ENCODE data around the gene KANK2.
A peak's percentile ranks its signal among the peaks of the same experiment; 100 is the strongest.

DNA sequence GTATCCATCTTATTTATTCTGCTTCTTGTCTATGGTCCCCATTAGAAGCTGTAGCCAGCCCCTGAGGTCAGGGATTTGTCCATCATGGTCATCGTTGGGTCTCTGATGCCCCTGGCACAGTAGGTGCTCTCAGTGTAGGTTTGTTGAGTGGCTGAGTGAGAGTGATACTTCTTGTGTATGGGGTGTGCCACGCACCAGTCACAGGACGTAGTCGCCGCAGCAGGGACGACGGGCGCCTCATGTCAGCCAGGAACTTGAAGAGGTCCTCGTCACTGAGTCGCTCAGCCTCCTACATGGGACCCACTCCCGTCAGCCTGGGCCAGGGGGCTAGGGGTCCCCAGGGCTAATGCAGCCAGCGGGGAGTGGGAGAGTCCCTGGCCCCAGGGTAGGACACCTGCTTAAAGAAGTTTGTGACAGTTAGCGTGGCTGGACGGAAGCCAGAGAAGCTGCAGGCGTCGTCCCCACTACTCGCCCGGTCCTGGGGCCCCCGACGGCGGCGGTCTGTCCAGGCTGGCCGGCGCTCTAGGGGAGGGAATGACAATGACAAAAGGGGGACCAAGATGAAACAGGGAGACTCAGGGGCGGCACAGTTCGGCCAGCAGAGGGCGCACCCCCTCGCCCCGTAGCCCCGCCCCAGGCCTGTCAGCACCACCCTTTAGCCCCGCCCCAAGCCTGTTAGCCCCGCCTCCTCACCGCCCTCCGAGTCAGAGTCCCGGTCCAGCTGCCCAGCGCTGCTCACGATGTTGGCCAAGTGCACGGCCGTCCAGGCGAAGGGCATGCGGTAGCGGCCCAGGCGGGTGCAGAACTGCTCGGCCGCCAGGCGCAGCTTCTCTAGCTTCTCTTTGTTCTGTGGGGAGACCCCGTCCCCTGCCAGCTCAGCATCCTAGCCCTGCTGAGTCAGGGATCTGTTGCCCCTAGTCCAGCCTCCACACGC is 45.8 kb upstream of the KANK2 start:
- peak; percentile 58 for TF ChIP-seq CTCF (IDR thresholded peaks at IDR 0.05; ENCODE audit: low read depth, low read length)
- no peak for TF ChIP-seq EZH2phosphoT487 (IDR thresholded peaks at IDR 0.05; ENCODE audit: low read depth)

All from OCI-LY3 (cell line).